HepG2 (cell line): ENCODE measurements around the gene MTRF1. TPM values are rescaled to one million over a fixed set of nuclear protein-coding genes. Genes with fewer than 3 reads are reported as not detected.

Source experiments
- CEBPB ChIP-seq: IDR thresholded peaks from 2 replicates; pipeline ENCODE4 v1.6.1; 2011; ENCODE audit warnings: low read depth, low read length, improper control_type of control experiment, borderline replicate concordance
- ELF3 ChIP-seq: IDR thresholded peaks from 2 replicates; pipeline ENCODE4 v1.6.1; 2016; ENCODE audit warnings: missing genetic modification reagents, missing compliant biosample characterization
- HMGXB3 ChIP-seq: sonication (generic); formaldehyde crosslinking; IDR thresholded peaks from 2 replicates; pipeline ENCODE4 v1.4.0; 2020; ENCODE audit warnings: missing genetic modification reagents, borderline replicate concordance
- KDM3A ChIP-seq: IDR thresholded peaks from 2 replicates; pipeline ENCODE4 v1.6.1; 2018; ENCODE audit warnings: low read depth, missing compliant biosample characterization
- MTA1 ChIP-seq: sonication (generic); formaldehyde crosslinking; IDR thresholded peaks from 2 replicates; pipeline ENCODE4 v1.4.0; 2020; ENCODE audit warnings: missing genetic modification reagents, mild to moderate bottlenecking, borderline replicate concordance
- MTERF4 ChIP-seq: sonication (generic); formaldehyde crosslinking; IDR thresholded peaks from 2 replicates; pipeline ENCODE4 v1.8.0; 2023; ENCODE audit warnings: mild to moderate bottlenecking, missing genetic modification reagents
- MYNN ChIP-seq: sonication (generic); formaldehyde crosslinking; IDR thresholded peaks from 2 replicates; pipeline ENCODE4 v1.4.0; 2020; ENCODE audit warnings: mild to moderate bottlenecking, low read depth, missing genetic modification reagents
- NBN ChIP-seq: fragments of 450-650 bp; conservative IDR thresholded peaks from 2 replicates; pipeline ENCODE4 v1.6.1; 2017
- NR2F1 ChIP-seq, 2 experiments: fragments of 450-650 bp in 1 of 2; formaldehyde crosslinking in 1 of 2; IDR thresholded peaks; 2 replicates each; pipeline versions ENCODE4 v1.5.0 to v1.6.1; 2016 to 2020; ENCODE audit warnings: mild to moderate bottlenecking in 1 of 2, missing compliant biosample characterization in 1 of 2, missing genetic modification reagents in 1 of 2, moderate library complexity in 1 of 2
- TFE3 ChIP-seq: IDR thresholded peaks from 2 replicates; pipeline ENCODE4 v1.6.1; 2016
- WIZ ChIP-seq: sonication (generic); formaldehyde crosslinking; IDR thresholded peaks from 2 replicates; pipeline ENCODE4 v1.5.1; 2020; ENCODE audit warnings: mild to moderate bottlenecking, missing genetic modification reagents
- XBP1 ChIP-seq: sonication (generic); formaldehyde crosslinking; IDR thresholded peaks from 2 replicates; pipeline ENCODE4 v1.5.0; 2020; ENCODE audit warnings: missing genetic modification reagents
- ZFP91 ChIP-seq: sonication (generic); formaldehyde crosslinking; IDR thresholded peaks from 2 replicates; pipeline ENCODE4 v1.9.0; 2022; ENCODE audit warnings: missing genetic modification reagents, mild to moderate bottlenecking, borderline replicate concordance
- ZNF17 ChIP-seq: sonication (generic); formaldehyde crosslinking; IDR thresholded peaks from 2 replicates; pipeline ENCODE4 v1.5.0; 2020; ENCODE audit warnings: mild to moderate bottlenecking, missing genetic modification reagents
- ZNF24 ChIP-seq: fragments of 450-650 bp; IDR thresholded peaks from 2 replicates; pipeline ENCODE4 v1.6.1; 2017; ENCODE audit warnings: antibody characterized with exemption, mild to moderate bottlenecking
- ZNF543 ChIP-seq: sonication (generic); formaldehyde crosslinking; IDR thresholded peaks from 2 replicates; pipeline ENCODE4 v1.4.0; 2020; ENCODE audit warnings: mild to moderate bottlenecking, missing genetic modification reagents
- ZNF770 ChIP-seq: sonication (generic); formaldehyde crosslinking; IDR thresholded peaks from 2 replicates; pipeline ENCODE4 v1.5.0; 2020; ENCODE audit warnings: mild to moderate bottlenecking, missing genetic modification reagents
- polyA plus RNA-seq, 8 experiments: library from polyadenylated mRNA; depleted of rRNA in 3 of 8; stranded (reverse) in 7 of 8; unstranded in 1 of 8; fragments of >200 nt; fragmentation: Illumina TruSeq in 4 of 8; extraction: Trizol in 4 of 8; gene quantifications; 2 replicates each; pipeline versions ENCODE4 v1.2.1 to v1.2.3, GENCODE V29; 2011 to 2016; ENCODE audit warnings: low read depth in 4 of 8, missing spikeins in 1 of 8, mixed read lengths in 1 of 8; ENCODE audit not compliant: insufficient read depth in 1 of 8
- total RNA-seq, 5 experiments: library from RNA; depleted of rRNA; stranded (reverse); fragments of >200 nt; fragmentation: Illumina TruSeq; extraction: Trizol; gene quantifications; 2 replicates each; pipeline ENCODE4 v1.2.3, GENCODE V29; 2016; ENCODE audit warnings: low read depth in 1 of 5

Gene MTRF1
- total and polyA plus RNA-seq, 2 of the 13 experiments (the other 11 are each of a cell fraction or from before 2014, with no cell fraction given) = 21.6 to 27.2 TPM

- TF ChIP-seq NR2F1 (CRISPR knock-in tag; IDR thresholded peaks at IDR 0.05) (peak; percentile 84 to 93), ZNF543 (CRISPR knock-in tag) (0 out of 2 replicates have a peak, but pooled peaks have one; percentile 32), MYNN (CRISPR knock-in tag) (no peak), NBN (no peak), HMGXB3 (CRISPR knock-in tag) (no peak; the same call in 1 of the 2 replicates), KDM3A (CRISPR knock-in tag) (no peak), WIZ (CRISPR knock-in tag) (0 out of 2 replicates have a peak, but pooled peaks have one; percentile 52), ZNF770 (CRISPR knock-in tag) (no peak), MTA1 (CRISPR knock-in tag) (no peak), ELF3 (peak; percentile 40; the same call in 1 of the 2 replicates), TFE3 (no peak), XBP1 (CRISPR knock-in tag) (no peak), MTERF4 (CRISPR knock-in tag) (no peak), CEBPB (peak; percentile 98), ZNF24 (no peak), ZFP91 (CRISPR knock-in tag) (no peak), ZNF17 (CRISPR knock-in tag) (no peak)
Observed at GRCh38 chr13:41289463-41289881, 26.1 kb upstream of the MTRF1 start (continued).
